ENCODE measurements around the gene CD300LD. TPM values are rescaled to one million over a fixed set of nuclear protein-coding genes. Genes with fewer than 3 reads are reported as not detected.

Gene CD300LD
- total RNA-seq, 6 donors from 2014 or later: not detected

DNA sequence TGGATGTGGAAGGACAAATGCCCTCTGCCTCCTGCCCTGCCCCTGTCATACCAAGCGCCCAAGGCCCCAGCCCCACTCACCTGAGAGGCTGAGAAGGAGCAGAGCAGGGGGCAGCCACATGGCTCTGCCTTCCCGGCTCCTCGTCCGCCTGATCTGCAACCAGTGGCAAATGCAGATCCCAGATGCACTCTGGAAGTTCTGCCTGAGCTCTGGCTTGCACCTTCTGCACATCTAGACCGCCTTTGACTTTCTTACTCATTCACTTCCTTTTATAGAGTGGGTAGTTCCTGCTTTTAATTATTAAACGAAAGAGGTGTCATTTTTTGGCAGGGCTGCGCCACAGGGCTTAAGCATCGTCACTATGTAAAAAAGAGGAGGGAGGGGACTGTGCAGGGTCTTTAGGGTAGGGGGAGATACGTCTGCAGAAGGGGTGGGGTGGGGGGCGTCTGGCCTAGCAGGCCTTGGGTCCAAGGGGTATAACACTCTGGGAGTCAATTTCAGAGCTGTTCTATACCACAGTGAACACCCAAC lies 60.8 kb downstream of the CD300LD start, which contains the start of gene CD300LB:
Gene CD300LB, minus strand, starts transcription at position 245 of the 531 bp plus-strand sequence. Its CDS starts 125 bp downstream, at position 120.
- no peak for TF ChIP-seq POLR2AphosphoS5 (IDR thresholded peaks at IDR 0.05)
- peak in 1 of 4 donors; percentile 14 for TF ChIP-seq POLR2A (IDR thresholded peaks at IDR 0.05)
- TF ChIP-seq, protein P1, sequence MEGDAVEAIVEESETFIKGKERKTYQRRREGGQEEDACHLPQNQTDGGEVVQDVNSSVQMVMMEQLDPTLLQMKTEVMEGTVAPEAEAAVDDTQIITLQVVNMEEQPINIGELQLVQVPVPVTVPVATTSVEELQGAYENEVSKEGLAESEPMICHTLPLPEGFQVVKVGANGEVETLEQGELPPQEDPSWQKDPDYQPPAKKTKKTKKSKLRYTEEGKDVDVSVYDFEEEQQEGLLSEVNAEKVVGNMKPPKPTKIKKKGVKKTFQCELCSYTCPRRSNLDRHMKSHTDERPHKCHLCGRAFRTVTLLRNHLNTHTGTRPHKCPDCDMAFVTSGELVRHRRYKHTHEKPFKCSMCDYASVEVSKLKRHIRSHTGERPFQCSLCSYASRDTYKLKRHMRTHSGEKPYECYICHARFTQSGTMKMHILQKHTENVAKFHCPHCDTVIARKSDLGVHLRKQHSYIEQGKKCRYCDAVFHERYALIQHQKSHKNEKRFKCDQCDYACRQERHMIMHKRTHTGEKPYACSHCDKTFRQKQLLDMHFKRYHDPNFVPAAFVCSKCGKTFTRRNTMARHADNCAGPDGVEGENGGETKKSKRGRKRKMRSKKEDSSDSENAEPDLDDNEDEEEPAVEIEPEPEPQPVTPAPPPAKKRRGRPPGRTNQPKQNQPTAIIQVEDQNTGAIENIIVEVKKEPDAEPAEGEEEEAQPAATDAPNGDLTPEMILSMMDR (IDR thresholded peaks at IDR 0.05): no peak
- no peak for TF ChIP-seq EP300 (IDR thresholded peaks at IDR 0.05)
- H3K4me1 ChIP-seq: no peaks in the 10 kb centered on the region
- 51 to 55% methylated on average over 10 of the region's 10 CpGs for WGBS, 2 donors
- peak within 1 kb of the TSS in 3 of 4 donors; percentile 34 to 81 (median 72) for H3K27ac ChIP-seq
- H3K27me3 ChIP-seq: no peaks in the 10 kb centered on the region
- ATAC-seq (ENCODE audit: low FRiP score in 2 of 2) (peak in 1 of 2 donors; percentile 47), DNase-seq (peak in 1 of 2 donors; percentile 19)
- no peaks in the 10 kb centered on the region for H3K36me3 ChIP-seq
- H3K4me3 ChIP-seq: peak within 1 kb of the TSS in 2 of 4 donors; percentile 18 to 34
- no peaks in the 10 kb centered on the region for H3K9me3 ChIP-seq

DNA sequence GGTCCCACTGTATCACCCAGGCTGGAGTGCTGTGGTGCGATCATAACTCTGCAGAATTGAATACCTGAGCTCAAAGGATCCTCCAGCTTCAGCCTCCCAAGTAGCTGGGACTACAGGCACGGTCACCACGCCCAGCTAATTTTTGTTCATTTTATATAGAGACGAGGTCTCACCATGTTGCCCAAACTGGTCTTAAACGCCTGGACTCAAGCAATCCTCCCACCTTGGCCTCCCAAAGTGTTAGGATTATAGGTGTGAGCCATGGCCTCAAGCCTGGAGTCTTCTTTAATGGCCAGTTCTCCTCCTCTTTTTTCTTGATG lies 61.3 kb downstream of the CD300LD start:
- peak in 1 of 2 donors; percentile 16 for DNase-seq
- H3K27me3 ChIP-seq: no peaks in the 10 kb centered on the region
- ATAC-seq (ENCODE audit: low FRiP score in 2 of 2): no peak
- no peaks in the 10 kb centered on the region for H3K4me1 ChIP-seq
- TF ChIP-seq POLR2A (IDR thresholded peaks at IDR 0.05) (no peak), POLR2AphosphoS5 (IDR thresholded peaks at IDR 0.05) (no peak), EP300 (IDR thresholded peaks at IDR 0.05) (no peak)
- TF ChIP-seq, protein P1 (IDR thresholded peaks at IDR 0.05): no peak
- H3K27ac ChIP-seq: peak overlapping the region in 1 of 4 donors; percentile 81
- no peak overlapping the region for H3K4me3 ChIP-seq
- 77 to 83% methylated on average over 5 of the region's 5 CpGs for WGBS, 2 donors
- no peaks in the 10 kb centered on the region for H3K36me3 ChIP-seq
- H3K9me3 ChIP-seq: no peaks in the 10 kb centered on the region

Other genes starting within 250 kb of the CD300LD start
- 1 to 10 TPM in 1 of 6 donors, not detected in 5; 1.2 TPM for gene BTBD17, start 230.4 kb downstream of the CD300LD start, total RNA-seq
- gene GPR142, start 224.8 kb downstream of the CD300LD start, total RNA-seq: under 1 TPM in 1 of 6 donors, not detected in 5; 0.27 TPM
- 10 to 100 TPM; 50.7 to 88.4 (median 56.4) TPM for gene GPRC5C, start 160.2 kb downstream of the CD300LD start, total RNA-seq
- gene CD300A, start 125.6 kb downstream of the CD300LD start, total RNA-seq: 10 to 100 TPM; 10.7 to 26.5 (median 18.0) TPM
- gene CD300LB, start 60.8 kb downstream of the CD300LD start, total RNA-seq: 1 to 10 TPM in 3 of 6 donors, under 1 TPM in 3; 0.49 to 3.1 (median 1.5) TPM
- 10 to 100 TPM in 3 of 6 donors, 1 to 10 TPM in 2, under 1 TPM in 1; 0.98 to 19.4 (median 9.7) TPM for gene CD300C, start 46.2 kb downstream of the CD300LD start, total RNA-seq
- gene CD300H, start 24.8 kb downstream of the CD300LD start, total RNA-seq: 1 to 10 TPM in 1 of 6 donors, under 1 TPM in 1, not detected in 4; 0.37 to 2.7 TPM
- 10 to 100 TPM in 2 of 6 donors, 1 to 10 TPM in 4; 3.6 to 15.6 (median 6.7) TPM for gene CD300E, start 31.5 kb upstream of the CD300LD start, total RNA-seq
- 10 to 100 TPM; 14.5 to 70.2 (median 33.4) TPM for gene CD300LF, start 120.6 kb upstream of the CD300LD start, total RNA-seq
- gene RAB37, start 145.0 kb upstream of the CD300LD start, total RNA-seq: 1 to 10 TPM; 1.1 to 7.1 (median 3.7) TPM
- 10 to 100 TPM; 21.6 to 49.4 (median 34.8) TPM for gene NHERF1, start 156.3 kb upstream of the CD300LD start, total RNA-seq
- 10 to 100 TPM; 16.1 to 78.6 (median 41.7) TPM for gene NAT9, start 184.1 kb upstream of the CD300LD start, total RNA-seq

All from upper lobe of left lung (tissue), 6 donors.